Measurements from ENCODE around the gene RASSF4.

Gene RASSF4

GRCh38 chr10:44928462-44928861, 31.1 kb upstream of the RASSF4 start:
- FAIRE-seq = no peak

- FAIRE-seq = no peak
Measured at GRCh38 chr10:44929356-44930255, 30.0 kb upstream of the RASSF4 start.

- FAIRE-seq = no peak
Measured at GRCh38 chr10:44930904-44931620, 28.5 kb upstream of the RASSF4 start.

- no peak for FAIRE-seq
Measured at GRCh38 chr10:44931621-44932516, 27.7 kb upstream of the RASSF4 start.

- no peak for FAIRE-seq
Measured at GRCh38 chr10:44932517-44933450, 26.8 kb upstream of the RASSF4 start.

- no peak for FAIRE-seq
Measured at GRCh38 chr10:44933451-44934321, 25.9 kb upstream of the RASSF4 start.

- FAIRE-seq = no peak
Measured at GRCh38 chr10:44934416-44935200, 25.0 kb upstream of the RASSF4 start.

GRCh38 chr10:44935201-44935965, 24.2 kb upstream of the RASSF4 start:
- FAIRE-seq = no peak

- FAIRE-seq = no peak
Measured at GRCh38 chr10:44935966-44936295, 23.7 kb upstream of the RASSF4 start.

GRCh38 chr10:44936314-44936975, 23.2 kb upstream of the RASSF4 start:
- FAIRE-seq = no peak

GRCh38 chr10:44937196-44938005, 22.2 kb upstream of the RASSF4 start:
- no peak for FAIRE-seq

- no peak for FAIRE-seq
Measured at GRCh38 chr10:44938956-44939355, 20.6 kb upstream of the RASSF4 start.

GRCh38 chr10:44939691-44940401, 19.8 kb upstream of the RASSF4 start:
- peak; percentile 72 for FAIRE-seq

- no peak for FAIRE-seq
Measured at GRCh38 chr10:44944354-44944753, 15.2 kb upstream of the RASSF4 start.

GRCh38 chr10:44946205-44946604, 13.4 kb upstream of the RASSF4 start:
- no peak for FAIRE-seq

- FAIRE-seq = no peak
Measured at GRCh38 chr10:44947371-44948152, 12.0 kb upstream of the RASSF4 start.
